ENCODE data around the gene SDK1.

DNA sequence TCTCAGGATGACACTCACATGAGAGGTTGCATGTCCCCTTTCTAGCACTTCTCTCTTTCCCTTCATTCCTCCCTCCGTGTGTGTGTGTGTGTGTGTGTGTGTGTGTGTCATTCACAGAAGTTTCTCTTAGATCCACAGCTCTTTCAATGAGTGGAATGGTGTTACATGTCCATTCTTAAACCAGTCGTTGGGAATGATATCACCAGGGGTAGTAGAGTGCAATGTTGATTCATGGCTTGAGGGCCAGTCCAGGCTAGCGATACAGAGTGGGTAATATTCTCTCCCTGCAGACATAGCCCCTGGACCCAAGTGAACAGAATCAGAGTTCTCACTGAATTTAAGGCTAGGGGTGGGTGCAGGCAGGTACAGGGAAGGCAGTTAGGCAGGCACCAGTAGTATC is 187.8 kb downstream of the SDK1 start:
- TF ChIP-seq EZH2phosphoT487 (IDR thresholded peaks at IDR 0.05; ENCODE audit: insufficient read depth, low read depth) (no peak), EZH2 (IDR thresholded peaks at IDR 0.05; ENCODE audit: insufficient read depth, poor library complexity, severe bottlenecking) (no peak)

All from GM23248 (cell line).